A549 (cell line): ENCODE measurements around the gene SORBS1.

Experiments
- EHF ChIP-seq: fragments of 250-450 bp; sonication (Bioruptor Pico); IDR thresholded peaks from 2 replicates; pipeline ENCODE4 v1.5.0; 2020; ENCODE audit warnings: mild to moderate bottlenecking
- RNF2 ChIP-seq: fragments of 200-600 bp; sonication (generic); IDR thresholded peaks from 2 replicates; pipeline ENCODE4 v1.6.1; 2016; ENCODE audit warnings: low read depth, mild to moderate bottlenecking, antibody characterized with exemption, moderate library complexity, borderline replicate concordance

GRCh38 chr10:95572131-95572820 lies 11.1 kb upstream of the SORBS1 start:
- TF ChIP-seq EHF (CRISPR knock-in tag) (no peak), RNF2 (no peak)
